OCI-LY3 (cell line): ENCODE measurements around the gene ACCSL.

Experiments
- H2AFZ ChIP-seq: fragments of 200-600, 300-600 bp; shearing (Covaris generic); 2 replicates; pipeline ENCODE4 v1.6.0; 2014; ENCODE audit warnings: antibody characterized with exemption, low read depth, low read length
- H3K27ac ChIP-seq: fragments of 200-600, 300-600 bp; sonication (generic); 2 replicates; pipeline ENCODE4 v1.5.1; 2014; ENCODE audit warnings: mild to moderate bottlenecking, low read length, moderate library complexity, mixed read lengths
- H3K27me3 ChIP-seq: fragments of 200-600, 300-600 bp; sonication (generic); 2 replicates; pipeline ENCODE4 v1.6.1; 2014; ENCODE audit warnings: low read depth, low read length, mixed read lengths
- H3K36me3 ChIP-seq: fragments of 200-600, 300-600 bp; sonication (generic); replicated peaks from 2 replicates; pipeline ENCODE3; 2014; ENCODE audit warnings: low read depth, low read length, mixed read lengths
- H3K4me1 ChIP-seq: fragments of 300-600, 200-600 bp; sonication (generic); 2 replicates; pipeline ENCODE4 v1.6.1; 2014; ENCODE audit warnings: low read length, mixed read lengths
- H3K4me2 ChIP-seq: fragments of 200-600, 300-600 bp; sonication (generic); 2 replicates; pipeline ENCODE4 v1.6.1; 2014; ENCODE audit warnings: low read length, mixed read lengths
- H3K4me3 ChIP-seq: fragments of 300-600, 200-600 bp; sonication (generic); 2 replicates; pipeline ENCODE4 v1.5.1; 2014; ENCODE audit warnings: antibody characterized with exemption, mild to moderate bottlenecking, low read length, moderate library complexity
- H3K79me2 ChIP-seq: fragments of 300-600, 200-600 bp; shearing (Covaris generic); 2 replicates; pipeline ENCODE4 v1.6.1; 2014; ENCODE audit warnings: mild to moderate bottlenecking, low read length, mixed read lengths
- H3K9ac ChIP-seq: fragments of 300-600, 200-600 bp; shearing (Covaris generic); 2 replicates; pipeline ENCODE4 v1.6.0; 2014; ENCODE audit warnings: mild to moderate bottlenecking, low read length, moderate library complexity
- H3K9me3 ChIP-seq: fragments of 200-600, 300-600 bp; shearing (Covaris generic); 2 replicates; pipeline ENCODE4 v1.6.1; 2014; ENCODE audit warnings: low read length, mixed read lengths; ENCODE audit not compliant: insufficient read depth
- H4K20me1 ChIP-seq: fragments of 200-600, 300-600 bp; sonication (generic); 2 replicates; pipeline ENCODE4 v1.6.1; 2016; ENCODE audit warnings: low read length, mixed read lengths; ENCODE audit not compliant: insufficient read depth
- CTCF ChIP-seq: fragments of 200-600, 300-600 bp; sonication (generic); IDR thresholded peaks from 2 replicates; pipeline ENCODE4 v1.5.1; 2014; ENCODE audit warnings: antibody characterized with exemption, low read length, low read depth
- EZH2phosphoT487 ChIP-seq: fragments of 200-600 bp; shearing (Covaris generic); IDR thresholded peaks from 2 replicates; pipeline ENCODE4 v1.6.1; 2018; ENCODE audit warnings: antibody characterized with exemption, mixed run types, low read depth

ACCSL gene

GRCh38 chr11:44003736-44004451 is 43.9 kb upstream of the ACCSL start:
- H3K36me3 ChIP-seq, result peaks cover 8% of the 10 kb centered on the region
- H3K9me3 ChIP-seq, result no peaks in the 10 kb centered on the region
- H3K27me3 ChIP-seq, result no peaks in the 10 kb centered on the region
- H3K4me1 ChIP-seq, result peaks cover 87% of the 10 kb centered on the region
- no peaks in the 10 kb centered on the region for H4K20me1 ChIP-seq
- H3K79me2 ChIP-seq, result peaks cover 22% of the 10 kb centered on the region
- peak overlapping the region; percentile 97 for H3K27ac ChIP-seq
- no peak overlapping the region for H2AFZ ChIP-seq
- no peak overlapping the region for H3K4me3 ChIP-seq
- H3K4me2 ChIP-seq, result peak overlapping the region; percentile 54
- H3K9ac ChIP-seq, result peak overlapping the region; percentile 80
- no peak for TF ChIP-seq CTCF
- no peak for TF ChIP-seq EZH2phosphoT487

GRCh38 chr11:44004452-44005062 is 43.2 kb upstream of the ACCSL start:
- peak overlapping the region; percentile 15; the same call in 1 of the 2 replicates for H3K4me3 ChIP-seq
- TF ChIP-seq CTCF (no peak), EZH2phosphoT487 (no peak)
- peak overlapping the region; percentile 54 for H3K4me2 ChIP-seq
- H4K20me1 ChIP-seq, result no peaks in the 10 kb centered on the region
- H3K79me2 ChIP-seq, result peaks cover 15% of the 10 kb centered on the region
- no peaks in the 10 kb centered on the region for H3K27me3 ChIP-seq
- no peak overlapping the region for H2AFZ ChIP-seq
- peak overlapping the region; percentile 80 for H3K9ac ChIP-seq
- peak overlapping the region; percentile 97 for H3K27ac ChIP-seq
- H3K9me3 ChIP-seq, result no peaks in the 10 kb centered on the region
- H3K36me3 ChIP-seq, result peaks cover under 1% of the 10 kb centered on the region
- peaks cover 81% of the 10 kb centered on the region for H3K4me1 ChIP-seq

- H3K4me1 ChIP-seq, result peaks cover 77% of the 10 kb centered on the region
- H2AFZ ChIP-seq, result no peak overlapping the region
- no peaks in the 10 kb centered on the region for H3K36me3 ChIP-seq
- H4K20me1 ChIP-seq, result no peaks in the 10 kb centered on the region
- peak overlapping the region; percentile 80 for H3K9ac ChIP-seq
- peak overlapping the region; percentile 97 for H3K27ac ChIP-seq
- no peak overlapping the region for H3K4me3 ChIP-seq
- H3K27me3 ChIP-seq, result no peaks in the 10 kb centered on the region
- peaks cover 15% of the 10 kb centered on the region for H3K79me2 ChIP-seq
- TF ChIP-seq EZH2phosphoT487 (no peak), CTCF (no peak)
- no peaks in the 10 kb centered on the region for H3K9me3 ChIP-seq
- H3K4me2 ChIP-seq, result peak overlapping the region; percentile 54
Measured at GRCh38 chr11:44005063-44005701, 42.6 kb upstream of the ACCSL start.

GRCh38 chr11:44005956-44006355 is 41.8 kb upstream of the ACCSL start:
- Histone ChIP-seq H4K20me1 (no peaks in the 10 kb centered on the region), H3K27me3 (no peaks in the 10 kb centered on the region), H2AFZ (no peak overlapping the region), H3K4me1 (peaks cover 72% of the 10 kb centered on the region), H3K4me3 (peak overlapping the region; percentile 22; the same call in 1 of the 2 replicates), H3K4me2 (peak overlapping the region; percentile 54), H3K79me2 (peaks cover 15% of the 10 kb centered on the region), H3K9ac (peak overlapping the region; percentile 80), H3K9me3 (no peaks in the 10 kb centered on the region), H3K27ac (peak overlapping the region; percentile 97), H3K36me3 (no peaks in the 10 kb centered on the region)
- TF ChIP-seq EZH2phosphoT487 (no peak), CTCF (no peak)
